T follicular helper cell (primary cell): ENCODE results near the gene PTGES2.

Source experiments
- DNase-seq: peaks from one replicate; pipeline ENCODE4 v3.0.0-alpha.2; 2020; ENCODE audit warnings: low read depth

The PTGES2 gene

DNA sequence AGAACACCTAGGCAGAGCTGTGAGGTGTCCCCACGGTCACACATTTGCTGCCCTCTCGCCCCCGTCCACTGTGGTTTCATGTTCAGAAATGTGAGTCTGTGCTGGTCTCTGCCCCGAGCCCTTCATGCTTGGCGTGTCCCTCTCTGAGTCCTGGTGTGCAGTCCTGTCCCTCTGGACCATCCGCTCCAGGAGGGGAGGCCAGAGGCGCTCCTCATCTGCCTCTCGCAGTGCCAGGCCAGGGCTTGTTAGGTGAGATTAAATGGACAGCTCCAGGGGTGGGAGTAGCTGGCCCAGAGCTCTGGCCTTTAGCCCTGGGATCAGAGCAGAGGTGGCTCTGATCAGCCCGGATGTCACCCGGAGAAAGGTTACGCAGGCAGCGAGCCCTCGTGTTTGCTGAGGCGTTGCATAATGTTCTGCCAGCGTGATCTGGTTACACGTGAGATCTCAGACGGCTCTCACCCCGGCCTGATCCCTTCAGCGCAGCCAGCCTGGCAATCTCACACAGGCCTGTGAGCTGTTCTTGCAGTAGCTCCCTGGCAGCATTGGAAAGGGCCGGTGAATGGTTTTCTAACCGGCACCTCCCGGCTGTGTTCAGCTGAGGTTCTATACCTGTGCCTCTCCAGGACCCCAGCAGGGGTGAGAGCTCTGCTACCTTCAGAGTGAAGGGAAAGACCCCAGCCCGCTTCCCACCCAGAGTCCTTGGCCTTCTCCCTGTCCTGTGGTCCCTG, 24.5 kb downstream of the PTGES2 start:
- DNase-seq: no peak

DNA sequence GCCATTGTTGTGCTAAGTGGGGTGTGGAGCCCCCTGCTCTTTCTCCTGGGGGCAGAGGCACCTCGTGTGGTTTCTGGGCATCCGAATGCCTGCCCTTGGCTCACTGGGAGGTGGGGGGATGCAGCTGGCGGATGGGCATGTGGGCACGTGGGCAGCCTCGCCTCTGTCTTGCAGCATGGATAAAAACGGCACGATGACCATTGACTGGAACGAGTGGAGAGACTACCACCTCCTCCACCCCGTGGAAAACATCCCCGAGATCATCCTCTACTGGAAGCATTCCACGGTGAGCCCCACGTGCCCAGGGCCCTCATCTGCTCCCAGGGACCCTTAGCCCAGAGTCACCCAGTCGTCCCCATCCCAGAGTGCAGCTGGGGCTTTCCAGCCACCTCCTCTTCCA, 25.3 kb downstream of the PTGES2 start:
- no peak for DNase-seq

DNA sequence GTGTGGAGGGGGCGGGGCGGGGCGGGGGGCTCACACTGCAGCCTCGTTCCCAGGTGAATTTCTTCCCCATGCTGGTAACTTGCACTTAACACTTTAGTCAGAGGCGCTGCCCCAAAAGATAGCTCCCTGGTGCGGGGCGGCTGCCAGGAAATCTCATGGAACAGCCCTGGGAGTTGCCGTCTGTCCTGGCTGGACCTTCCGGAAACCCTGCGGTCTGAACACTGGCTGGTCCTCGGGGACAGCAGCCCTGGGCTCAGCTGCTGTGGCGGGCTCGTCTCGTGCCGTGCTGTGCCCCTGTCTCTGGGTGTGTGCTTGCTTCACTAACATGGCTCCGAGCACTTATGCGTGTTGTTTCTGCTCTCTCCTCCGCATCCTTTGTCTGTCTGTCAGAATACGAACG, 25.8 kb downstream of the PTGES2 start:
- DNase-seq: no peak

DNA sequence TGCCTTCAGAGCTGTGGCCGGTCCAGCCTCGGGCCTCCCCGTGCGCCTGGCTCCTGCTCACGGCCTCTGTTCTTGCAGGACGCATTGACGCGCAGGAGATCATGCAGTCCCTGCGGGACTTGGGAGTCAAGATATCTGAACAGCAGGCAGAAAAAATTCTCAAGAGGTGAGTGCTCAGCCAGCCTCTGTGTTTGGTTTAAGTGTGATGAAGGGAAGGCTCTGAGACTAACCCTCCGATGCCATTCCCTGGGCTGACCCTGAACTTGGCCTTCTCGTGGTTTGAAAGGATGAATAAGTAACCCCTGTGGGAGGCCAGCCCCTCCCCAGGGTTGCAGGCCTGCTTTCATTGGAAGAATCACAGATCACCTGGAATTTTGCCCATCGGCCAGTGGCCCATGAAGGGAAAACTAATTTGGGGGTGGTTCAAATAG, 26.3 kb downstream of the PTGES2 start:
- DNase-seq: no peak

DNA sequence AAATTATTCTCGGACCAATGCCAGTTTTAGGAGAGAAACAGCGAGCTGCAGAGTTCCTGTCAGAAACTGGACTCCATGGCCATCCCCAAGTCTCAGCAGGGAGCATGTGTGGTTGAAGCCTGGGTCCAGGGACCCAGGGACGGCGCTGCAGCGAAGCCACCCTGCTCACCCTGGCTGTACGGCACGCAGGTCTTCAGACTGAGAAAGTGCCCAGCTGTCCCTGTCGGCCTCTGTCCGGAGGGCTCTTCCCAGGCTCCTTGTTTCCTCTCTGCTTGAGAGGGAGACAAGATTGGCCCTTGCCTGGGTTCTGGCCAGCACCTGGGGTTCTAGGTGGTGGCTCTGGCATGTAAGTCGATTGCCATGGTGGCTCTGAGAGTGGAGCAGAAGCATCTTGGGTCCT, 26.9 kb downstream of the PTGES2 start:
- DNase-seq: no peak

DNA sequence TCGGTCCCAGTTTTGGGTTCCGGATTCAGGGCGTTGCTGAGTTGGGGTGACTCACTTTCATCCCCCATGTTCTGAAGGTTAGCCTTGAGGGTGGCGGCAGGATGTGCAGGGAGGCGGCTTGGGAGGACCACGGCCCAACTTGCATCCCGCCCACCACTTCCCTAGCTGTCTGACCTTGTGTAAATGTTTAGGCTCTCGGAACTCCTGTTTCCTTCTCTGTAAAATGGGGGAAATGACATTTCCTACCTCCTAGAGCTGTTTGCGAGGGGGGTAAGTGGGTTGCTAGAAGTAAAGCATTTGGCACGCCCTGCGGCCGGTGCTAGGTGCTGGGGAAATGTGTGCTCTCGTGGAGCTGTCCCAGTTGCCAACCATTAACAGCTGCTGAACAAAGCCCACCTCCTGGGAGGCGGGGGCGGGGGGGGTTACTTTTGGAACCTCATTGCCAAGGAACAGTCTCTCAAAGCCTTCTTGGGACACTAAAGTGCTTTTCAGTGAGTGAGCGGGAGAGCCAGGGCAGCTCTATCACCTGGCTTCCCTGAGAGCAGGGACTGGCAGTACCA, 27.5 kb downstream of the PTGES2 start:
- DNase-seq: no peak

DNA sequence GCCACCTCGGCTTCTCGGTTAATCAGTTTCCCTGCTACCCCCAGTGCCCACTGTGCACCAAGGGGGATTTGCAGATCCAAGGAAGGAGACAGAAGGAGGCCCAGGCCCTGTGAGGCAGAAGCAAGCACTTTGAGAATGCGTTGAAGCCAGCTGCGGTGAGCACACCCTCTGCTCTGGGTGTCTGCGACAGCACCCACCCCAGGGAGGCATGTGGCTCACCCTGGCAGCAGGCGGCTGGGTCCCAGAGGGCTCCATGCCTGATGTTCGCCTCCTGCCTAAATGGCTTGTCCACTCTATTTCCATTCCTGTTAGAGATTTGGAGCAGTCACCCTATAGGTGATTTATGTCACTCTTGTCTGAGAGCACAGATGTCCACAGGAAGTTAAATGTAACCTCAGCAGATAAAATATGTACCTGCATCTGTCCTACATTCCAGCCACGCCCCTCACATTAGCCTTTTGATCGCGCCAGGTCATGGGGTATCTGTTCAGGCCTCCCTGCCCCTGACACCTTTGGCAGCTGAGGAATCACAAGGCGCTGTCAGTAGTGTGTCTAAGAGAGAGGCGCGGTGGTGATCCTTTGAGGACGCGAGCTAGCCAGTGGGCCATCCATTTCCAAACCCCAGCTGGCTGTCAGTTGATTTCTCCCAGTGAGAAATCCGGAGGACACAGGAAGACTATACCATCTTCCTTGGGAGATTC, 28.1 kb downstream of the PTGES2 start:
- DNase-seq: no peak

DNA sequence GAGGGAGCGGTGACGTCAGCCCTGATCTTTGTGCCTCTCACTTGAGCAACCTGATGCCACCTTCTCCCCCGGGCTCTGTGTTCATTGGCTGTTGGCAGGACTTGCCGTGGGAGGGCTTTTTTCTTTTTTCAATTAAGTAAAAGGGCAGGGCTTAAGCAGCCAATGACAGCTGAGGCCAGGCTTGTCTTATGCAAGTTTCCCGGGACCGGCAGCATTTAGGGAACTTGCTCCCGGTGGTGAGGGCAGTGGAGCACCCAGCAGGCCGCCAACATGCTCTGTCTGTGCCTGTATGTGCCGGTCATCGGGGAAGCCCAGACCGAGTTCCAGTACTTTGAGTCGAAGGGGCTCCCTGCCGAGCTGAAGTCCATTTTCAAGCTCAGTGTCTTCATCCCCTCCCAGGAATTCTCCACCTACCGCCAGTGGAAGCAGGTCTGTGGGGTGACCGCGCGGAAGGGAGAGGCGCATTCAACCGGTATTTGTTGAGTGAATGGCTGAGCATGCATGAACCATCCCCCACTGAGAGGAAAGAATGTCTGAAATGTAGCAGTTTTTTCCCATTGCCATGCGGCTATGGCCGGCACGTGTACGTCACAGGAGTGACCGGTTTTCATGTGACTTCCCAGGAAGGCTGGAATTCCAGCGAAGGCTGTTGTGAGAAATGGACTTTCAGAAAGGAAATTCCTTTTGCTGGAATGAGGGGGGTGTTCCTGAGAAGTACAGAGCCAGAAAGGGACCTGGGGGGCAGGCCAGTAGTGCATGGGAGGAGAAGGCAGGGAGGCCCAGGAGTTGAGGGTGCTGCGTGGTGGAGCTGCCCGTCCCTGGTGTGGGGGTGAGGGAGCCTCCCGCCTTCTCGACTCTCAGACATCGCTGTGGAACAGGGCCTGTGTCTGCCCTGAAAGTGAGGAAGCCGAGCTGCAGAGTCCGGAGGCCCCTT, 29.0 kb downstream of the PTGES2 start:
- DNase-seq: peak; percentile 48

DNA sequence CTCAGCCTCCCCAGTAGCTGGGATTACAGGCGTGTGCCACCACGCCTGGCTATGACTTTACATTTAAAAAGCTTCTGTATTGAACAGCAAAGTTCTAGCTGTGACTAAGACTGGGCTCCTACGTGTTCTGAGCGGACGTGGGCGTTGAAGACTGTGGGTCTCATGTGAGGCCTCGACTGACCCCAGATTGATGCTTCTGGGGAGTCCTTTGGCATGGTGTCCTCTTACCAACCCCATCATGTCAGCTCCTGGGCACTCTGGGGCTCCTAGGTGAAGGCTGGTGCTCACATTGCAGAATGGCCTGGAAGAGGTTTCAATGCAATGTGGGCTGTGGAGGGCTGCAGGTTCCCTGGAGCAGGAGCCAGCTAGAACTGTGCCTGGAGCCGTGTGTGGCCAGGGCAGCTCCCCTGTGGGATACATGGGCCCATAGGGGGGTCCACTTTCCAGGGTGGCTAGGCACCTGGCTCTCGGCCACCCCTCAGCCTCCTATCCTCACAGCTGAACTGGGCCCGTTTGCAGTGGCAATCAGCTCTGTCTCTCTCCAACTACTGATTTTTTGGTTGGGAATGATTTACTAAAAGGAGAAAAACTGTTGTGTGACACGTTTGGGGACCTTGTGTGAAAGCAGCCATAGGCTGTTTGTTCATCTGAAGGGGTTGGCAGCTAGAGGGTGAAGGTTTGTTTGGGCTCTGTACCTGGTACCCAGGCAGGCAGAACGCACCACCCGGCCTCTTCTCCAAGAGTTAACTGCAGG, 29.8 kb downstream of the PTGES2 start:
- DNase-seq: no peak

DNA sequence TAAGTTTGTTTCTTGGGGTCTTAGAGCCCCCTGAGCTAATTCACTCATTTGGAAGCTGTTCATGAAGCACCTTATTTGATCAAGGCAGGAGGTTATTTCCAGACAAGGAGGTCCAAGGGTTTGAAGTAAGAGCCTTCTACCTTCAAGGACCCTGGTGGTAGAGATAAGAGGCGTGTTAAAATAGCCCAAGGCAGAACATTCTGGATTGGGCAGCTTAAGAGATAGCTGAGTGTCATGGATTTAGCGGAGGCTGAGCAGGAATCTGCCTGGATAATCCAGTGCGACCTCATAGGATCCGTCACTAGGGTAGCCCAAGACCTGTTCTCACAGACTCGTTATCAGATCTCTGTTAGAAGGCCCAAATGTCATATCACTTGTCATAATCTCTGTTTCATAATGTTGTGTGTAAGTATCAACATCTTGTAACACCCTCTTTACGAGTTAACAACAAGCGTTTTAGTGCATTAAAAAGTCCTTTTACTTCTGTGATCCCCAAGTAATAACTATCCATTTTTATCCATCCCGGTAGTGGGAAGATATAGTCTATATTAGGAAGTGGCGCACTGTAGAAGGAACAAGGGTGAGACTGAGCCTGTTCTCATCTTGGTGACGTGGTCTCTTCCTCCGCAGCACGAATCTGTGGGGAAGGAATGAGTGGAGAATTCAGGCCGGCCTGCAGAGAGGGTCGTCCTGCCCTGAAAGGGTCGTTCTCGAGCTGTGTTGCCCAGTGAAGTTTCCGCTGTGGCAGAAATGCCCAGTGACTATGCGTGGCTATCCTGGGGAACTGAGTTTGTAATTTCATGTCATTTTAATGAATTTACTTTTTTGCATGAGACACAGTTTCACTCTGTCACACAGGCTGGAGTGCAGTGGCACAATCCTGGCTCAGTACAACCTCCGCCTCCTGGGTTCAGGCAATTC, 30.7 kb downstream of the PTGES2 start:
- DNase-seq: no peak

DNA sequence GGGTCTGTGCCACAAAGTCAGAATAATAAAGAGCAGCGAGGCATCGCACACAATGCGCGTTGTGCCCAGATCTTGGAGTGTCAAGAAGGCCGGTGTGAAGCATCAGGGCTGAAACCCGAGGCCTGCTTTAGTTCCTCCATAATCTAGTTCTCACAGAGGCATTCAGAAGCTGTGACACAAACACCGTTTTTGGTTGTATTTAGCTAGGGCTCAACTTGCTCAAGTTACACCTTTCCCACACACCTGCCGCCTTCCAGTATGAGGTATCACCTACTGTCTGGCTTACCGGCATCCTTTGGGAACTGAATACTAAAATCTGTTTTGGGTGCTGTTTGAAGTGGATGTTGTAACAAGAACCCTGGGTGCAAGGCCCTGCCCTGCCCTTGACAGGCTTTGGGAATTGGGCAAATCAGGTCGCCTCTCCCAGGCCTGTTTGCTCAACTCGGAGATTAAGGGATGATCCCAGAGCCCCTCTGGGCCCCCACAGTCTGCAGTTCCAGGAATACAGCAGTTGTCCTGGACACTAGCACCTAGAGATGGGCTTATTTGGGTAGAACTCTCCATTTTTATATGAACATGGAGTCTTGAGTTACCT, 32.5 kb downstream of the PTGES2 start:
- no peak for DNase-seq

DNA sequence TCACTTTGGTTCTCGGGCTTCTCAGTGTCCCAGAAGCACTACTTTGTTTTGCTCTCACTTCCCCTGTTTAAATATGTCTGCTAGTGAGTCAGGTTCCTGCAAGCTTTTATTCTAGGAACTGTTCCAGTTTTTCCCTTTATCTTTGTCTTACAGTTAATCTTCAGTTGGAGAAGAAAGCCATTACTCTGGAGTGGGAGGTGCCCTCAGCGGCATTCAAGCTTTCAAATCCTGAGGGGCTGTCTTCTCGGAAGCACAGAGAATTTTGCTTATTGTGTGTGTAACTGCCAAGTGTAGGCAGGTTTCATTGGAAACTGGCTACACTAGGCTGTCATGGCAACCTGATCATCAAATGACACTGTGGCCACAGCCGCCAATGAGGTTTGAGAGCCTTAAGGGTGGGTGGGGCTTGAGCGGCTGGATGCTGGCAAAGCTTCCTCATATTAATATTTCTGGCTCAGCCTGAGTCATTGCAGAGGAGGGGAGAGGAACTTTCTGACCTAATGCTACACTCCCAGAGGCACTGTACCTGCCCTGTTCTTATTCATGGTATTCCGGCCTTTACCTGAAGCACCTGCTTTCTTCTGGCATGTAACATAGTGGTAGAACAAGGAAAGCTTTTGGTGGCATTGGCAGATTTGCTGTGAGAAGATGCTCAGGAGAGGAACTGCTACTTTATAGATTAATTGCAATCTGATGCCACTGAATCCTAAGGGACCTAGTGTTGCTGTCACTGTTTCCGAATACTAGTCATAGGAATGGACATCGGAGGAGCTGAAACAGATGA, 33.2 kb downstream of the PTGES2 start:
- peak; percentile 67 for DNase-seq

DNA sequence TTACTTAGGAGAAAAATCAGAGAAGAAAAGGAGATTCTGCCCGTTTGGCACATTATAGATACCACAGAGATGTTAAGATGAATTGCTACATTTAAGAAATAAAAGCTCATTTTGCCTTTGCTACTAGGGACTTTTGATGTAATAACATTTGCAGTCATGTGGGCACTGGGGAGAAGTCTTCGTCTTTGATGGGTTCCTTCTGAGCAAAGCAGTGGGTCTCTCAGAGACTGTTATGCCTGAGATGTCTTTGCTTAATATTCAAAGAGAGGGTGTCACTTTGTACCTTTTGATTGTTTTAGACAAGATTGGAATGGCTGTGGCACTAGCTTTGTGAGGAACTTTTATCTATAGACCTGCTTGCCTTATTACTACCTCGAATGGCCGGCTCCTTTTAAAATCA, 34.5 kb downstream of the PTGES2 start:
- DNase-seq: no peak

DNA sequence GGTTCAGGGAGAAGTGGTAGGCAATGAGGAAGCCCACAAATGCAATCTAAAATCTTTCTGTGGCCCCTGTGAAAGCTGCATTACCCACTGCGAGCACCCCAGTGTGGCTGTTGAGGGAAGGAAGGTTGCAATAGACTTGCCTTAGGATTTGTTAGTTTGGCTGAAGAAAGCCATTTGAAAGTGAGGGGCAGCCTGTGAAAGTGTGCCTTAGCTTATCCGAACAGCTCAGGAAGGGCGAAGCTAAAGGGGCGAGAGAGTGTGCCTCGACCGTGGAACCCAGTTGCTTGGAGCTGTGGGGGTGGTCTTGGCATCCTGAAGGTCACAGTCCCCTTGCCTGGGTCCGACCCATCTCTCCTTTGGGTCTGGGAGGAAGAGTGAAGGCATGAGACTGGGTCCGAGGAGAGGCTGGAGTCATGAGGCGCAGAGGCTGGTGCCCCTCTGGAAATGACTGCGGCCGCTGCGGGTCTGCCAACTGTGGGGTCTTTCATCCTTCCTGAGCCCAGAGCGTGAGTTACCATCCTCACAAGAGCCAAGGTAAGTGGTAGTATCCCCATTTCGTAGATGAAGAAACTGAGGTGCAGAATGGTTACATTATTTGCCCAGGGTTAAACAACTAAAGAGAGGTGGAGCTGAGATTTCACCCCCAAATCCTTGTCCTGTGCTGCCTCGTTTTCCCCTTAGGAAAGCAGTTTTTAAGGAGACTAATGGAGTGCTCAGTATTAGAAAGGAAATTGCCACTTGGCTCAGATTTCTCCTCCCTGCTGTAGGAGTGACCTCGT, 35.1 kb downstream of the PTGES2 start:
- no peak for DNase-seq

DNA sequence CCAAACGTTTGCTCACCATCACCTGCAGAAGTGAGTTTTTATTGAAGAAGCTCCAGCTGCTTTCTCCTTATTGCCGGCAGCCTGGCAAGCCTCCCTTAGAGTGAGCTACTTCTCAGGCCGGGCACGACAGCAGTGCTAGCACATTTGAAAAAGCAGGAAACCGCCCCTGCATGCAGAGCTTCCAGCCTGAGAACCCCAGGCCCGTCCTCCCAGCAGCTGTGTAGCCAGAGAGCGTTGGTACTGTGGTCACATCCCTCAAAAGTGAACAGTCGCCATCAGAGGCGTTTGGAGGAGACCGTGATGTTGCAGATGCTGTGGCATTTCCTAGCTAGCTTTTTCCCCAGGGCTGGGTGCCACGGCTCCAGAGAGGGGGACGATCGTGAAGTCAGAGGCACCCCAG, 36.0 kb downstream of the PTGES2 start:
- DNase-seq: no peak

DNA sequence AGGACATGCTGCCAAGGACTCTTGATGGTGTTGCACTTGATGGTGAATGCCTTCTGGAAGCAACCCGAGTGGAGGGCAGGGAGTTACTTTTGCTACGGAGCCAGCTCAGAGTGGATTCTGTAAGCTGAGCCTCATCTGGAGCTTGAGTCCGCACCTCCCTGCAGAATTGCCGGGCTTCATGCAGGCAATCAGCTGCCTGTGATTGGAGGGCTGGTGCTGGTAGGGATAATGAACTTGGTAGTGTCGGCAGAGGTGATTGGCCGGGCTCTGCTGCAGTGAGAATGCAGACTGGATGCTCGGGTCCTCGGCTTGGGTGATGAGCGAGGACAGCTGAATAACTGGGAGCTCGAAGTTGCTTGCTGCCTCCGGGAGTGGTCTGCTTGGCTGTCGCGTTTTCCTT, 36.4 kb downstream of the PTGES2 start:
- DNase-seq: no peak

DNA sequence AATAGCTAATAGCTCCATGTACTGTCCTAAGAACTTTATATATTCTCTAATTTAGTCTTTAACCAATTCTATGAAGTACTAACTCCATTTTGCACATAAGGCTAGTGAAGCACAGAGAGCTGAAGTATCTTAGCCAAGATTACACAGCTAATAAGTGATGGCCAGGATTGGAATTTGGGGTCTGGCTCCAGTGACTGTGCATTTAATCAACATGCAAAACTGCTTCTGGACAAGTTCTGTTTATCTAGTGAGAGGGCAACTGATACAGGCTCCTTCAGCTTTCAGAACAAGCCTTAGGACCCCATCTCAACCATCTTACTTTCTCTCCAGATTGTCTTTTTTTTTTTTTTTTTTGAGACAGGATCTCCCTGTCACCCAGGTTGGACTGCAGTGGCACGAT, 38.2 kb downstream of the PTGES2 start:
- no peak for DNase-seq

DNA sequence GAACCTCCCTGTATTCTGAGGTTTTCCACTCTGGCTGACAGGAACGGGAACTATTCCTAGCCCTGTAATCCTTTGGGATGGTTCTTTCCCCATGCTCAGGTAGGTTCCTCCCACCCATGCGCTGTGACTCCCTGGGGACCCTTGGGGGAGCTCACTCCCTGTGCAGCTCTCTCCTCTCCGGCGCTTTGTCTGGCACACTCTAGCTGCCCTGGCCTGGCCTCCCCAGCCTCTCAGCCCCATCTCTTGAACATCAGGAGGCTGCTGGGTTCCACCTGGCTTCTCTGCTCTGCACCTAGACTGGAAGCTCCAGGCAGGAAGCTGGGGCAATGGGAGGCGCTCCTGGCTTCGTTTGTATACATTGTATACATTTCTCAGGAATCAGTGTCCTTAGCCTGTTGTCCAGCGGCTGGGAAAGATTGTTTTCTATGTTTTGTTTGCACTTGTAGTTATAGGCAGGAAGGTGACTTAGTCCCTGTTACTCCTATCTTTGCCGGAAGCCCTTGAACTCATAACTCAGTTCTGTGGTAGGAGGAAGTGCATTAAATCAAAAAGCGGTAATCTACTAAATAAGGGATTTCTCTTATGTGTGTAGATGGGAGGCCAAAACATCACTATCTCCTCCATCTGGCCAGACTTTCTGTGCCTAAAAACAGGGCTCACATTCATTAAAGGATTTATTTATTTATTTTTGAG, 39.1 kb downstream of the PTGES2 start:
- no peak for DNase-seq
